ENCODE results near the gene MCRIP2. TPM values are rescaled to one million over a fixed set of nuclear protein-coding genes. Genes with fewer than 3 reads are reported as not detected.

The MCRIP2 gene
- total and polyA plus RNA-seq, 10 donors: 23.6 to 106 (median 41.8) TPM

- Histone ChIP-seq H3K36me3 (peaks cover 0 to 48% (median 5%) of the 10 kb centered on the region in 6 donors), H3K4me3 (no peak overlapping the region), H3K27ac (no peak overlapping the region), H3K9me3 (no peaks in the 10 kb centered on the region), H3K27me3 (replicated peaks in 1 of 7) (no peaks in the 10 kb centered on the region), H3K4me1 (no peaks in the 10 kb centered on the region)
- intact Hi-C loops (cut with DNase I; ENCODE audit: low total_unique reads): no loop called here
- TF ChIP-seq CTCF (IDR thresholded peaks at IDR 0.05 in 8 of 11, conservative IDR thresholded peaks at IDR 0.05 in 3 of 11): no peak
- TF ChIP-seq POLR2A (IDR thresholded peaks at IDR 0.05): no peak
- TF ChIP-seq POLR2AphosphoS5 (IDR thresholded peaks at IDR 0.05): no peak
- WGBS, 5 donors: 94 to 96% (median 96%) methylated on average over 29 to 39 of the region's 39 CpGs
- DNase-seq: no peak
Measured at GRCh38 chr16:616733-617586, 24.7 kb upstream of the MCRIP2 start.

- Histone ChIP-seq H3K27me3 (replicated peaks in 1 of 7) (no peaks in the 10 kb centered on the region), H3K9me3 (no peaks in the 10 kb centered on the region), H3K36me3 (peaks cover 0 to 48% (median 5%) of the 10 kb centered on the region in 6 donors), H3K4me1 (no peaks in the 10 kb centered on the region), H3K4me3 (no peak overlapping the region), H3K27ac (no peak overlapping the region)
- TF ChIP-seq POLR2A (IDR thresholded peaks at IDR 0.05) (no peak), CTCF (IDR thresholded peaks at IDR 0.05 in 8 of 11, conservative IDR thresholded peaks at IDR 0.05 in 3 of 11) (no peak), POLR2AphosphoS5 (IDR thresholded peaks at IDR 0.05) (no peak)
- no peak for DNase-seq
- intact Hi-C loops (cut with DNase I; ENCODE audit: low total_unique reads): no loop called here
- 81 to 96% (median 93%) methylated on average over 8 to 16 of the region's 16 CpGs for WGBS, 5 donors
Measured at GRCh38 chr16:617855-618254, 23.8 kb upstream of the MCRIP2 start.

- no peaks in the 10 kb centered on the region for H3K4me1 ChIP-seq
- intact Hi-C loops (cut with DNase I; ENCODE audit: low total_unique reads): no loop called here
- DNase-seq: peak; percentile 64
- H3K9me3 ChIP-seq: no peaks in the 10 kb centered on the region
- H3K27ac ChIP-seq: no peak overlapping the region
- H3K36me3 ChIP-seq: peaks cover 0 to 43% (median 5%) of the 10 kb centered on the region in 6 donors
- TF ChIP-seq POLR2AphosphoS5 (IDR thresholded peaks at IDR 0.05) (no peak), POLR2A (IDR thresholded peaks at IDR 0.05) (no peak), CTCF (IDR thresholded peaks at IDR 0.05 in 8 of 11, conservative IDR thresholded peaks at IDR 0.05 in 3 of 11) (no peak)
- no peak overlapping the region for H3K4me3 ChIP-seq
- H3K27me3 ChIP-seq (replicated peaks in 1 of 7): no peaks in the 10 kb centered on the region
- 91 to 94% (median 92%) methylated on average over 17 to 20 of the region's 20 CpGs for WGBS, 5 donors
Measured at GRCh38 chr16:619476-620100, 22.0 kb upstream of the MCRIP2 start.

Data from spleen (tissue), 11 donors.